ENCODE data around the gene OOSP4A.

Gene OOSP4A

DNA sequence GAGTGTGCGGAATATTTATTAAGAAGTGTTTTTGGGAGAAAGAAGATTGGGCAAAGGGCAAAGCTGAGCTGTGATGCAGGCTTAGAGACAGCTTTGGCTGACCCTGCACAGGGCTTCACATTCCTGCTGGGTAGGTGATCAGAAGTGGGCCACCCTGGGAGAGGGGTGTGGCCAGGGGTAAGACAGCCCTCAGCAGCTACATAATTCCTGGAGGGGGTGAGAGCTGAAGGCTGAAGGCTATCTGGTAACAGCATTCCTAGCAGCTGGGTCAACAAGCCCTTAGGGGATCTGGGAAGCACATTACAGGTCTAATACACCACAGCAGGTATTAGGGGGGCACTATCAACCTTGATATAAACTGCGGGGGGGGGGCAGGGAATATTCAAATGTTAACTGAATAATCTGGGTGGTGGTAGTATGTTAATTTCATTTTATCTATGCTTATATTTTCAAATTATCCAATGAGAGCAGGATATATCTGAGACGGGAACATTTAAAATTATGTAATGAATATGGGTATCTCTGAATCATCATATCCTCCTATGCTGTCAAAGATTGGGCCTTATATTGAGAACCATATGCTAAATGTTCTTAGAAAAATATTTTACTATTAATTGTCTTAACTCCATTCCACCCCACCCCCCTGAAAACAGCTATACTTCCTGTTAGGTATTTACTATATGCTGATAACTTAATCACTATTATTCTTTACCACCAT, 19.7 kb upstream of the OOSP4A start:
- TF ChIP-seq TCF12 (IDR thresholded peaks at IDR 0.05; ENCODE audit: low read depth) (no peak), CREB1 (IDR thresholded peaks at IDR 0.05; ENCODE audit: low read depth) (no peak), TAF1 (IDR thresholded peaks at IDR 0.05; ENCODE audit: low read depth) (no peak), TEAD4 (IDR thresholded peaks at IDR 0.05) (no peak), NFIC (IDR thresholded peaks at IDR 0.05) (no peak), ZBTB7A (IDR thresholded peaks at IDR 0.05; ENCODE audit: low read depth) (no peak), RAD21 (IDR thresholded peaks at IDR 0.05; ENCODE audit: low read depth) (no peak), EGR1 (IDR thresholded peaks at IDR 0.05) (no peak), FOXM1 (IDR thresholded peaks at IDR 0.05; ENCODE audit: borderline replicate concordance, low read depth) (no peak), YY1 (IDR thresholded peaks at IDR 0.05; ENCODE audit: low read depth) (no peak), CEBPB (IDR thresholded peaks at IDR 0.05) (no peak), EP300 (IDR thresholded peaks at IDR 0.05; ENCODE audit: borderline replicate concordance) (no peak)
- TF ChIP-seq, protein P1, sequence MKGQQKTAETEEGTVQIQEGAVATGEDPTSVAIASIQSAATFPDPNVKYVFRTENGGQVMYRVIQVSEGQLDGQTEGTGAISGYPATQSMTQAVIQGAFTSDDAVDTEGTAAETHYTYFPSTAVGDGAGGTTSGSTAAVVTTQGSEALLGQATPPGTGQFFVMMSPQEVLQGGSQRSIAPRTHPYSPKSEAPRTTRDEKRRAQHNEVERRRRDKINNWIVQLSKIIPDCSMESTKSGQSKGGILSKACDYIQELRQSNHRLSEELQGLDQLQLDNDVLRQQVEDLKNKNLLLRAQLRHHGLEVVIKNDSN (IDR thresholded peaks at IDR 0.05): no peak
- TF ChIP-seq, protein P2, sequence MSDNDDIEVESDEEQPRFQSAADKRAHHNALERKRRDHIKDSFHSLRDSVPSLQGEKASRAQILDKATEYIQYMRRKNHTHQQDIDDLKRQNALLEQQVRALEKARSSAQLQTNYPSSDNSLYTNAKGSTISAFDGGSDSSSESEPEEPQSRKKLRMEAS (IDR thresholded peaks at IDR 0.05): no peak
- TF ChIP-seq, protein P3, sequence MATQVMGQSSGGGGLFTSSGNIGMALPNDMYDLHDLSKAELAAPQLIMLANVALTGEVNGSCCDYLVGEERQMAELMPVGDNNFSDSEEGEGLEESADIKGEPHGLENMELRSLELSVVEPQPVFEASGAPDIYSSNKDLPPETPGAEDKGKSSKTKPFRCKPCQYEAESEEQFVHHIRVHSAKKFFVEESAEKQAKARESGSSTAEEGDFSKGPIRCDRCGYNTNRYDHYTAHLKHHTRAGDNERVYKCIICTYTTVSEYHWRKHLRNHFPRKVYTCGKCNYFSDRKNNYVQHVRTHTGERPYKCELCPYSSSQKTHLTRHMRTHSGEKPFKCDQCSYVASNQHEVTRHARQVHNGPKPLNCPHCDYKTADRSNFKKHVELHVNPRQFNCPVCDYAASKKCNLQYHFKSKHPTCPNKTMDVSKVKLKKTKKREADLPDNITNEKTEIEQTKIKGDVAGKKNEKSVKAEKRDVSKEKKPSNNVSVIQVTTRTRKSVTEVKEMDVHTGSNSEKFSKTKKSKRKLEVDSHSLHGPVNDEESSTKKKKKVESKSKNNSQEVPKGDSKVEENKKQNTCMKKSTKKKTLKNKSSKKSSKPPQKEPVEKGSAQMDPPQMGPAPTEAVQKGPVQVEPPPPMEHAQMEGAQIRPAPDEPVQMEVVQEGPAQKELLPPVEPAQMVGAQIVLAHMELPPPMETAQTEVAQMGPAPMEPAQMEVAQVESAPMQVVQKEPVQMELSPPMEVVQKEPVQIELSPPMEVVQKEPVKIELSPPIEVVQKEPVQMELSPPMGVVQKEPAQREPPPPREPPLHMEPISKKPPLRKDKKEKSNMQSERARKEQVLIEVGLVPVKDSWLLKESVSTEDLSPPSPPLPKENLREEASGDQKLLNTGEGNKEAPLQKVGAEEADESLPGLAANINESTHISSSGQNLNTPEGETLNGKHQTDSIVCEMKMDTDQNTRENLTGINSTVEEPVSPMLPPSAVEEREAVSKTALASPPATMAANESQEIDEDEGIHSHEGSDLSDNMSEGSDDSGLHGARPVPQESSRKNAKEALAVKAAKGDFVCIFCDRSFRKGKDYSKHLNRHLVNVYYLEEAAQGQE (IDR thresholded peaks at IDR 0.05; ENCODE audit: low read depth): no peak

DNA sequence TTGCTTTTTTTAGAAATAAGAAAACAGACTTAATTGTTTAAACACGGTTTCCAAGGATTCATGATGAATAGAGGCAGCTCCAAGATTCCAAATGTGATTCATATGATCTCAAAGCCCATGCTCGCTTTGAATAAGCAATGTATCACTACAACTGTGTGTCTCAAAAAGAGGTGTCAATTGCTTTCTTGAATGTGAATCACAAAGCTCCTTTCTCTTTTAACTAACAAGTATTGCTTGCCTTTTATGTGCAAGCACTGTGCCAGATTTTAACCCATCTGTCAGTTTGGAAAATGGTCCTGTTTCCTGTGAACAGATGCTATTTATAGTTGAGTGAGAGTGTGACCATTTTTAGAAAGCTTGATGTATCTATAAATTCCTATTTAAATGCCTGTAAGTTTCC, 19.1 kb upstream of the OOSP4A start:
- no peak for TF ChIP-seq TEAD4 (IDR thresholded peaks at IDR 0.05)
- TF ChIP-seq RAD21 (IDR thresholded peaks at IDR 0.05; ENCODE audit: low read depth): no peak
- TF ChIP-seq EP300 (IDR thresholded peaks at IDR 0.05; ENCODE audit: borderline replicate concordance): no peak
- TF ChIP-seq FOXM1 (IDR thresholded peaks at IDR 0.05; ENCODE audit: borderline replicate concordance, low read depth): no peak
- TF ChIP-seq NFIC (IDR thresholded peaks at IDR 0.05): no peak
- no peak for TF ChIP-seq TCF12 (IDR thresholded peaks at IDR 0.05; ENCODE audit: low read depth)
- no peak for TF ChIP-seq CREB1 (IDR thresholded peaks at IDR 0.05; ENCODE audit: low read depth)
- TF ChIP-seq CEBPB (IDR thresholded peaks at IDR 0.05): no peak

DNA sequence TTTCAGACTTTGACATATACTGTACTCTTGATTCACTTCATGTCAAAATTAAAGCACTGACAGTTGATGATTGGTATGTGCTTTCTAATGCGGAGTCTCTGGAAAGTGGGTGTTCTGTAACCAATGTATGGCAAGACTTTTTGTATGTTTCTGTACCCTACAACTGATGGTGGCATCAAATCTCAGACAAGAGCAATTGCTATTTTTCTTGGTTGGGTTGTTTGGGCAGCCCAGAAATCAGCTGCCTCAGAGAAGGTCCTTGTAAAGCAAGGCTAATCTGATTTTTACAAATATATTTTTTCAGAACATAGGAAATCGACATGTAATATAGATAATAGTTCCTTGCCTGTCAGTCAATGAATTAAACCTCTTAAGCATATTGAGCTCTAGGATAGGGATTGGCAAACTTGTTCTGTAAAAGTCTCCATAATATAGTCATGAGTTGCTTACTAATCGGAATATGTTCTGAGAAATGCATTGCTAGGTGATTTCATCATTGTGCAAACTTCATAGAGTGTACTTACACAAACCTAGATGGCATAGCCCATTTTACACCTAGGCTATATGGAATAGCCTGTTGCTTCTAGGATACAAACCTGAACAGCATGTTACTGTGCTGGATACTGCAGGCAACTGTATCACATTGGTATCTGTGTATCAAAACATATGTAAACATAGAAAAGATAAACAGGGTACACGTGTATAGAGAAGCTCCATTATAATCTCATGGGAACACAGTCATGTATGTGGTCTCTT, 10.2 kb upstream of the OOSP4A start:
- TF ChIP-seq TCF12 (IDR thresholded peaks at IDR 0.05; ENCODE audit: low read depth) (no peak), EGR1 (IDR thresholded peaks at IDR 0.05) (no peak), TAF1 (IDR thresholded peaks at IDR 0.05; ENCODE audit: low read depth) (no peak), TEAD4 (IDR thresholded peaks at IDR 0.05) (no peak), CEBPB (IDR thresholded peaks at IDR 0.05) (no peak), NFIC (IDR thresholded peaks at IDR 0.05) (no peak), RAD21 (IDR thresholded peaks at IDR 0.05; ENCODE audit: low read depth) (no peak), YY1 (IDR thresholded peaks at IDR 0.05; ENCODE audit: low read depth) (no peak), EP300 (IDR thresholded peaks at IDR 0.05; ENCODE audit: borderline replicate concordance) (no peak), CREB1 (IDR thresholded peaks at IDR 0.05; ENCODE audit: low read depth) (no peak), ZBTB7A (IDR thresholded peaks at IDR 0.05; ENCODE audit: low read depth) (no peak), FOXM1 (IDR thresholded peaks at IDR 0.05; ENCODE audit: borderline replicate concordance, low read depth) (no peak)
- TF ChIP-seq, protein P2 (IDR thresholded peaks at IDR 0.05): no peak
- TF ChIP-seq, protein P3 (IDR thresholded peaks at IDR 0.05; ENCODE audit: low read depth): no peak
- TF ChIP-seq, protein P1 (IDR thresholded peaks at IDR 0.05): no peak

DNA sequence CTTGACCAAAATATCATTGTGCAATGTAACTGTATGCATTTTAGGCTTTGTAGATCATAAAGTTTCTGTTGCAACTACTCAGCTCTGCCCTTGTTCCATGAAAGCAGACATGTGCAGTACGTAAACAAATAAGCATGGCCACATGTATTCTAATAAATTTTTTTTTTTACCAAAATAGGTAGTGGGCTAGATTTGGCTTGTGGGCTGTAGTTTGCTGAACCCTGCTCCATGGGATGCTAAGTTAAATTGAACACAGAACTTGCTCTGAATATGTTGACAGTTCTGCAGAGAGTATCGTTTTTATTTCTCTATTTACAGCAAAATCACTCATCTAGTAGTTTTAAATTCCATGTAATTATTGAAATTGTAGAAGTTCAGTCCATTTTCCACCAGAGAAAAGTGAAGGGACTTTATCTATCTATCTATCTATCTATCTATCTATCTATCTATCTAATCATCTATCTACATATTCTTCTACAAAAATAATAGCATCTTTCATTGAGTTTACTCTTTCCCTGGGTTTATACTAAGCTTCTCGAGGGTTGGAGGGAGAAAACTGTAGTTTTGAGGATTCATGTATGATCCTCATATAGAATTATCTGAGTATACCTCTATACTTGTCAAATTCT, 9.5 kb upstream of the OOSP4A start:
- TF ChIP-seq NFIC (IDR thresholded peaks at IDR 0.05): no peak
- TF ChIP-seq CREB1 (IDR thresholded peaks at IDR 0.05; ENCODE audit: low read depth): no peak
- TF ChIP-seq CEBPB (IDR thresholded peaks at IDR 0.05): no peak
- TF ChIP-seq, protein P3 (IDR thresholded peaks at IDR 0.05; ENCODE audit: low read depth): no peak

Measured in Ishikawa (cell line).